Esophagus (tissue), 2 donors: ENCODE results near the gene APC2. TPM values are rescaled to one million over a fixed set of nuclear protein-coding genes. Genes with fewer than 3 reads are reported as not detected.
"Not testable (repeated sequence)": the region's sequence is repeated elsewhere in the genome, so short reads cannot be mapped to it uniquely, and the experiment has no call there.

Experiments
- H3K27ac ChIP-seq, 2 donors: one replicate each; pipeline ENCODE4 v1.5.1; 2013; ENCODE audit warnings: low read depth in 2 of 2, mild to moderate bottlenecking in 2 of 2, inconsistent platforms in 1 of 2, low read length in 1 of 2, moderate library complexity in 1 of 2
- H3K27me3 ChIP-seq, 2 donors: one replicate each; pipeline ENCODE4 v1.6.1; 2013; ENCODE audit warnings: low read length in 2 of 2, control low read depth in 1 of 2, mild to moderate bottlenecking in 1 of 2; ENCODE audit not compliant: insufficient read depth in 2 of 2, control insufficient read depth in 1 of 2
- H3K36me3 ChIP-seq, 2 donors: one replicate each; pipeline ENCODE4 v1.6.1; 2013; ENCODE audit warnings: low read length in 1 of 2; ENCODE audit not compliant: control insufficient read depth in 2 of 2, insufficient read depth in 2 of 2
- H3K4me1 ChIP-seq, 2 donors: one replicate each; pipeline ENCODE4 v1.6.1; 2013; ENCODE audit warnings: low read length in 1 of 2; ENCODE audit not compliant: control insufficient read depth in 2 of 2, insufficient read depth in 2 of 2
- H3K4me3 ChIP-seq, 2 donors: one replicate each; pipeline ENCODE4 v1.5.1; 2013; ENCODE audit warnings: low read length in 2 of 2, mild to moderate bottlenecking in 2 of 2, low read depth in 1 of 2, moderate library complexity in 1 of 2
- H3K9me3 ChIP-seq, 2 donors: one replicate each; pipeline ENCODE4 v1.6.1; 2013; ENCODE audit warnings: mild to moderate bottlenecking in 2 of 2, low read depth in 1 of 2, low read length in 1 of 2, moderate library complexity in 1 of 2; ENCODE audit not compliant: control insufficient read depth in 2 of 2, insufficient read depth in 1 of 2
- WGBS, 2 donors: extraction: QIAGEN DNeasy Blood & Tissue Kit; methylation state at CpG; one replicate each; pipeline ENCODE4 v1.1.7; 2013; 5-methylcytosine and 5-hydroxymethylcytosine counted together
- polyA plus RNA-seq, 2 donors: library from polyadenylated mRNA; stranded (reverse); fragments of 200-250 nt; gene quantifications; one replicate each; pipeline ENCODE4 v1.2.3, GENCODE V29; 2013
- donor health status: healthy with polysubstance abuse.
- donor health status: Bipolar disorder and iron deficiency.

The APC2 gene
- polyA plus RNA-seq, 2 donors: 0.02 to 0.10 TPM

DNA sequence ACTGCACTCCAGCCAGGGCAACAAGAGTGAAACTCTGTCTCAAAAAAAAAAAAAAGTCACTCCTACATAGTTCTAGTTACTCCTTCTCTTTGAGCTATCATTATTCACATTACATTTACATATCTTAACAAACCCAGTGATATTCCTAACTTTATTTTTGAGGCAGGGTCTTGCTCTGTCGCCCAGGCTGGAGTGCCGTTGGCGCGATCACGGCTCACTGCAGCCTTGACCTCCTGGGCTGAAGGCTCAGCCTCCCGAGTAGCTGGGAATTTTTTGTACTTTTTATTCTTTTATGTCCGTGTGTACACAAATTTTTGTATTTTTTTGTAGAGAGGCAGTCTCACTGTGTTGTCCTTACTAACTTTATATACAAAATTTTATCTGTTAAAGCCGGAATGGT, 12.3 kb upstream of the APC2 start:
- Histone ChIP-seq H3K27ac (peak overlapping the region in 1 of 2 donors; percentile 51), H3K4me3 (no peak overlapping the region)

DNA sequence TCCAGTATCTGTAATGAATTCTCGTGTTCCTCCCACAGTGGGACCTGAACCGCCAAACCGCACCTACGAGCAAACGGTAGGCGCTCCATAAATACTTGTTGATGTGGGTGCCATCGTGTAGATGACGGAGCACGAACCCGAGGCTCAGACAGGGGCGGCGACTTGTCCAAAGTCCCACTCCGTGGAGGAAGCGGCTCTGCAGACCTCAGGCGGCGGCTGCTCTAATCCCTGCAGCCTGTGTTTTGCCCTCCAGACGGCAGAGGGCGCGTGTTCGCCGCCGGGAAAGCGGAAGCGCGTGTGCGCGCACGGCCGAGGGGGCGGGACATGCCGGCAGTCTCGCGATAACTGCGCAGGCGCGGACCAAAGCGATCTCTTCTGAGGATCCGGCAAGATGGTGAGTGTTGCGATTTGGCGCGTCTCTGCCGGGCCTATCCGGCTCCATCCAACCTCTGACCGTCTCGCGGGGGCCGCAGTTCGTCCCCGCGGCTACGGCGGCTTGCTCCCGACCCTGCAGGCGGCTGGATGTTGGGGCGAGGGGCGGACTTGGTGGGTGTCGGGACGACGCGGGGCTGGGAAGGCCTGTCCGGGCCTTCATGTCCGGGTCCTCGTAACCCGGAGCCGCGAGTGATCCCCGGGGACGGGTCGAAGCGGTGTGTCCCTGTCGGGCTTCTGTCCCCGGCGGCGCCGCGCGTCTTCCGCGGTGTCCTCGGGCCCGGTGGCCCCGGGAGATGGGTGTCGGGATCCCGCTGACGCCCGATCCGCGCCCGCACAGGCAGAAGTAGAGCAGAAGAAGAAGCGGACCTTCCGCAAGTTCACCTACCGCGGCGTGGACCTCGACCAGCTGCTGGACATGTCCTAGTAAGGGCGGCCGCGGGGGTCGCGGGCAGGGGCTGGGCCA, 11.6 kb upstream of the APC2 start, which contains the start of gene RPS15:
TSS of gene RPS15 (plus strand) at position 362 of the 898 bp plus-strand sequence. CDS start at position 392, 30 bp downstream.
- H3K27me3 ChIP-seq: no peaks in the 10 kb centered on the region
- peaks cover 7 to 11% of the 10 kb centered on the region in 2 donors for H3K4me1 ChIP-seq
- 1% methylated on average over 95 to 100 of the region's 100 CpGs for WGBS, 2 donors
- no peaks in the 10 kb centered on the region for H3K9me3 ChIP-seq
- H3K27ac ChIP-seq: peak within 1 kb of the TSS; percentile 86 to 91
- peaks cover 10 to 44% of the 10 kb centered on the region in 2 donors for H3K36me3 ChIP-seq
- H3K4me3 ChIP-seq: peak within 1 kb of the TSS; percentile 93 to 94

More for the DNA sequence above, 12.3 kb upstream of the APC2 start:
- Histone ChIP-seq H3K9me3 (no peaks in the 10 kb centered on the region), H3K4me1 (peaks cover 7 to 11% of the 10 kb centered on the region in 2 donors), H3K27me3 (no peaks in the 10 kb centered on the region), H3K36me3 (peaks cover 10 to 51% of the 10 kb centered on the region in 2 donors)
- 44 to 50% methylated on average over 8 of the region's 8 CpGs for WGBS, 2 donors

DNA sequence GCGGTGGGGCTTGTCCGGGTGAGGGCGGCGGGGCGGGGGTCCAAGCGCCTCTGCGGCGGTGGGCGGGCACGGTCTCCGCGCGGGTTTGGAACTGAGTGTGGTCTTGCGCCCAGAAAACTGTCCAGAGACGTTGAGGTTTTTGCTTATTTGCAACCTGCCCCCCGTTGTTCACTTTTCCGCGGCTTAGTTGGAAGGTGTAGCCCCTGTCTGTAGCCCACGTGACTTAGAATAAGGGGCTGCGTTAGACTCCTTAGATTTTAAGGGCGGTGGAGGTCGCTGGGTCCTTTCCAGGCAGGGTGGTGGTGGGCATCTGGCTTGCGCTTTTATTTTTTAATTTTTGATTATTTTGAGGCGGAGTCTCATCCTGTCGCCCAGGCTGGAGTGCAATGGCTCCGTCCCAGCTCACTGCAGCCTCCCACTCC, 11.0 kb upstream of the APC2 start:
- Histone ChIP-seq H3K4me1 (peaks cover 7 to 11% of the 10 kb centered on the region in 2 donors), H3K4me3 (peak overlapping the region; percentile 93 to 94), H3K27ac (peak overlapping the region; percentile 86 to 91), H3K9me3 (no peaks in the 10 kb centered on the region), H3K36me3 (peaks cover 9 to 38% of the 10 kb centered on the region in 2 donors), H3K27me3 (no peaks in the 10 kb centered on the region)
- WGBS, 2 donors: 1 to 2% methylated on average over 26 of the region's 26 CpGs

DNA sequence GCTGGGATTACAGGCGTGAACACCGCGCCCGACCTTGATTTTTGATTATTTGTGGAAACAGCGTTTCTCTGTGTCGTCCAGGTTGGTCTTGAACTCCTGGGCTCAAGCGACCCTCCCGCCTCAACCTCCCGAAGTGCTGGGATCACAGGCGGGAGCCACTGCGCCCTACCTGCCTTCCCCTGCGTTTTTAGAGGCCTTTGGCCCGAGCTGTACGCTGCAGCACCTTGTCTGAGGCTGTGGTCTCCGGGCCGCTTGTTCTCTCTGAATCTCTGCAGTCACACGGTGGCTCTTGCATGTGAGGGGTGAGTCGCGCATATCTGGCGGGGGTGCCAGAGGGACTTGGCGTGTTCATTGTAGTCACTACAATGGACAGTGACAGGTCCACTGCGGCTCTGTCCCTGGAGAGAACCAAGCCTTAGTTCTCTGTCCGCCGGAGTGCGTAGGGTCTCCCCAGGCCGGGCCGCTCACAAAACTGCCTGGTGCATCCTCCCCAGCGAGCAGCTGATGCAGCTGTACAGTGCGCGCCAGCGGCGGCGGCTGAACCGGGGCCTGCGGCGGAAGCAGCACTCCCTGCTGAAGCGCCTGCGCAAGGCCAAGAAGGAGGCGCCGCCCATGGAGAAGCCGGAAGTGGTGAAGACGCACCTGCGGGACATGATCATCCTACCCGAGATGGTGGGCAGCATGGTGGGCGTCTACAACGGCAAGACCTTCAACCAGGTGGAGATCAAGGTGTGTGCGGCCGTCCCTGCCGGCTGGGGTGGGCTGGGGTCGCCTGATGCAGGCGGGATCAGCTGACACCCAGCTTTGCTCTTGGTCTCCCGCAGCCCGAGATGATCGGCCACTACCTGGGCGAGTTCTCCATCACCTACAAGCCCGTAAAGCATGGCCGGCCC, 10.2 kb upstream of the APC2 start:
- peaks cover 4 to 30% of the 10 kb centered on the region in 2 donors for H3K36me3 ChIP-seq
- not testable (repeated sequence) for H3K27ac ChIP-seq, H3K9me3 ChIP-seq, H3K27me3 ChIP-seq
- H3K4me3 ChIP-seq: peak overlapping the region; percentile 93 to 94
- H3K4me1 ChIP-seq: peaks cover 7 to 11% of the 10 kb centered on the region in 2 donors
- 70 to 77% methylated on average over 57 of the region's 57 CpGs for WGBS, 2 donors

GRCh38 chr19:1440418-1440801, 9.5 kb upstream of the APC2 start:
- WGBS, 2 donors: 84 to 86% methylated on average over 14 to 15 of the region's 15 CpGs
- Histone ChIP-seq H3K4me3 (no peak overlapping the region), H3K27me3 (no peaks in the 10 kb centered on the region), H3K27ac (no peak overlapping the region), H3K9me3 (no peaks in the 10 kb centered on the region), H3K4me1 (peaks cover 7 to 11% of the 10 kb centered on the region in 2 donors), H3K36me3 (peaks cover 4 to 29% of the 10 kb centered on the region in 2 donors)

GRCh38 chr19:1441022-1441426, 8.9 kb upstream of the APC2 start:
- no peak overlapping the region for H3K27ac ChIP-seq
- 88 to 89% methylated on average over 9 of the region's 9 CpGs for WGBS, 2 donors

GRCh38 chr19:1441677-1442438, 8.1 kb upstream of the APC2 start:
- Histone ChIP-seq H3K27ac (no peak overlapping the region), H3K4me1 (peaks cover 7 to 13% of the 10 kb centered on the region in 2 donors), H3K4me3 (no peak overlapping the region), H3K36me3 (peaks cover 4 to 25% of the 10 kb centered on the region in 2 donors), H3K27me3 (peaks cover 0 to 8% of the 10 kb centered on the region in 2 donors), H3K9me3 (no peaks in the 10 kb centered on the region)
- 80 to 86% methylated on average over 25 of the region's 25 CpGs for WGBS, 2 donors

More at GRCh38 chr19:1441022-1441426, 8.9 kb upstream of the APC2 start:
- peaks cover 0 to 2% of the 10 kb centered on the region in 2 donors for H3K27me3 ChIP-seq
- peaks cover 7 to 11% of the 10 kb centered on the region in 2 donors for H3K4me1 ChIP-seq
- H3K36me3 ChIP-seq: peaks cover 4 to 25% of the 10 kb centered on the region in 2 donors
- no peak overlapping the region for H3K4me3 ChIP-seq
- no peaks in the 10 kb centered on the region for H3K9me3 ChIP-seq

- Histone ChIP-seq H3K4me1 (peaks cover 3 to 6% of the 10 kb centered on the region in 2 donors), H3K4me3 (peak overlapping the region; percentile 25 to 28)
Measured at GRCh38 chr19:1445185-1445931, 4.6 kb upstream of the APC2 start.

More at GRCh38 chr19:1445185-1445931, 4.6 kb upstream of the APC2 start:
- no peak overlapping the region for H3K27ac ChIP-seq
- H3K36me3 ChIP-seq: peaks cover 4 to 17% of the 10 kb centered on the region in 2 donors
- peaks cover 3 to 26% of the 10 kb centered on the region in 2 donors for H3K27me3 ChIP-seq
- 1 to 2% methylated on average over 52 to 70 of the region's 70 CpGs for WGBS, 2 donors
- H3K9me3 ChIP-seq: no peaks in the 10 kb centered on the region
